ENCODE measurements around the gene SYT9. TPM values are rescaled to one million over a fixed set of nuclear protein-coding genes. Genes with fewer than 3 reads are reported as not detected.

Gene SYT9
- total RNA-seq, 1 donor from 2014 or later: not detected

DNA sequence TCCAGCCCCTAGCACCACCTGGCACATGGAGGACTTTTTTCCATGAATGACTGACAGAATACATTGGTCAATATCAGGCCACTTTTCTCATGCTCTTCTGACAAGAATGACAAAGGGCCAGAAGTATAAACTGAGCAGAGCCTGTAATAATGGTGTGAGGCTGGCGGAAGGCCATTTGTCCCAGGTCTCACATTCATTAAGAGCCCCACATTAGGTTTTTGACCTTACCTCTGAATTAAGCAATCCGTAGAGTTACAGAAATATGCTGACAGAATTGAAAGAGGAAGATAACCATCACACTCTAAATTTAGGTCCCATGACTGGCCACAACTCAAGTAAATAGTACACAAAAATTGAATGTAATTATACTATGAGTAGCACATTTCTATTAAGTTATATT, 55.2 kb downstream of the SYT9 start:
- TF ChIP-seq, protein P1, sequence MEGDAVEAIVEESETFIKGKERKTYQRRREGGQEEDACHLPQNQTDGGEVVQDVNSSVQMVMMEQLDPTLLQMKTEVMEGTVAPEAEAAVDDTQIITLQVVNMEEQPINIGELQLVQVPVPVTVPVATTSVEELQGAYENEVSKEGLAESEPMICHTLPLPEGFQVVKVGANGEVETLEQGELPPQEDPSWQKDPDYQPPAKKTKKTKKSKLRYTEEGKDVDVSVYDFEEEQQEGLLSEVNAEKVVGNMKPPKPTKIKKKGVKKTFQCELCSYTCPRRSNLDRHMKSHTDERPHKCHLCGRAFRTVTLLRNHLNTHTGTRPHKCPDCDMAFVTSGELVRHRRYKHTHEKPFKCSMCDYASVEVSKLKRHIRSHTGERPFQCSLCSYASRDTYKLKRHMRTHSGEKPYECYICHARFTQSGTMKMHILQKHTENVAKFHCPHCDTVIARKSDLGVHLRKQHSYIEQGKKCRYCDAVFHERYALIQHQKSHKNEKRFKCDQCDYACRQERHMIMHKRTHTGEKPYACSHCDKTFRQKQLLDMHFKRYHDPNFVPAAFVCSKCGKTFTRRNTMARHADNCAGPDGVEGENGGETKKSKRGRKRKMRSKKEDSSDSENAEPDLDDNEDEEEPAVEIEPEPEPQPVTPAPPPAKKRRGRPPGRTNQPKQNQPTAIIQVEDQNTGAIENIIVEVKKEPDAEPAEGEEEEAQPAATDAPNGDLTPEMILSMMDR (IDR thresholded peaks at IDR 0.05; ENCODE audit: insufficient read depth, low read length, severe bottlenecking): no peak
- no peaks in the 10 kb centered on the region for H3K36me3 ChIP-seq (ENCODE audit: control insufficient read depth, insufficient read depth, low read length)
- FAIRE-seq (no peak), DNase-seq (ENCODE audit: low read depth) (no peak)
- H3K4me3 ChIP-seq (ENCODE audit: low read depth, low read length): no peak overlapping the region
- no peaks in the 10 kb centered on the region for H3K27me3 ChIP-seq (ENCODE audit: control insufficient read depth, insufficient read depth, low read length)

DNA sequence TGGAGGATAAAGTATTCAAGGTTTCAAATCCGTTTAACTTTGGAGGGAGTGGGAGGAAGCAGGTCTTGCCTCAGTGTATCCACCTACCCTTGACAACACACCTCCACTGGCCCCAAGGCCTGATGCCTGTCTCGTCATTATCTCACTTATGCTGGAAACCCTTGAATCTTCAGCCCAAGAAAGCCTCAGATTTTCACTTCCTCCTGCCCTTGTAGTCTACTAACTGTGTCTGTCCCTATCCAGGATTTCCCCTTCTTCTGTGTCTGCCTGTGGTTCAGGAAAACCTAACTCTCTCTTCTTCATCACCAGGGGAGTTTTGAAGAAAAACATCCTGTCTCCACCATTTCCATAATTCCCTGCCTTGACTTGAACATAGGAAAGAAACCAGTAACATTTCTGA, 56.1 kb downstream of the SYT9 start:
- Histone ChIP-seq H3K36me3 (ENCODE audit: control insufficient read depth, insufficient read depth, low read length) (no peaks in the 10 kb centered on the region), H3K4me3 (ENCODE audit: low read depth, low read length) (no peak overlapping the region), H3K27me3 (ENCODE audit: control insufficient read depth, insufficient read depth, low read length) (no peaks in the 10 kb centered on the region)
- TF ChIP-seq, protein P1 (IDR thresholded peaks at IDR 0.05; ENCODE audit: insufficient read depth, low read length, severe bottlenecking): no peak
- DNase-seq (ENCODE audit: low read depth) (no peak), FAIRE-seq (no peak)

DNA sequence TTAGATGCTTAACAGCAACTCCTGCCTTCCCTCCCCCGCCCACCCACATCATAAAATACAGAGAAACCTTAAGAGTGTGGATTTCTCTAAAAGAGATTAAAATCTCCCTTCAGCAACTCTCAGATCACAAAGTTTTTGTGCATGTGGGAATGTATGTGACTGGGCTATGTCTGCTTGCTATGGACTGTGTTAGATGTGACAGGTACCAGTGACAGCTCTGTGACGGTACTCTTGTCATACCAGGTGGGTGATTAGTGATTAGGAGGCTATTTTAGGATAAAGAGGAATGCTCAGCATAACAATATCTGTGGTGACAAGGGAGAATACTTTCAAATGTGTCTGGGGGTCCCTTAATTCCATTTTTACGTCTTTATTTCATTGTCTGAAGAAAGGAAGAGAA, 60.2 kb downstream of the SYT9 start:
- TF ChIP-seq, protein P1 (IDR thresholded peaks at IDR 0.05; ENCODE audit: insufficient read depth, low read length, severe bottlenecking): no peak
- Histone ChIP-seq H3K27me3 (ENCODE audit: control insufficient read depth, insufficient read depth, low read length) (no peaks in the 10 kb centered on the region), H3K36me3 (ENCODE audit: control insufficient read depth, insufficient read depth, low read length) (no peaks in the 10 kb centered on the region), H3K4me3 (ENCODE audit: low read depth, low read length) (no peak overlapping the region)
- DNase-seq (ENCODE audit: low read depth) (no peak), FAIRE-seq (no peak)

DNA sequence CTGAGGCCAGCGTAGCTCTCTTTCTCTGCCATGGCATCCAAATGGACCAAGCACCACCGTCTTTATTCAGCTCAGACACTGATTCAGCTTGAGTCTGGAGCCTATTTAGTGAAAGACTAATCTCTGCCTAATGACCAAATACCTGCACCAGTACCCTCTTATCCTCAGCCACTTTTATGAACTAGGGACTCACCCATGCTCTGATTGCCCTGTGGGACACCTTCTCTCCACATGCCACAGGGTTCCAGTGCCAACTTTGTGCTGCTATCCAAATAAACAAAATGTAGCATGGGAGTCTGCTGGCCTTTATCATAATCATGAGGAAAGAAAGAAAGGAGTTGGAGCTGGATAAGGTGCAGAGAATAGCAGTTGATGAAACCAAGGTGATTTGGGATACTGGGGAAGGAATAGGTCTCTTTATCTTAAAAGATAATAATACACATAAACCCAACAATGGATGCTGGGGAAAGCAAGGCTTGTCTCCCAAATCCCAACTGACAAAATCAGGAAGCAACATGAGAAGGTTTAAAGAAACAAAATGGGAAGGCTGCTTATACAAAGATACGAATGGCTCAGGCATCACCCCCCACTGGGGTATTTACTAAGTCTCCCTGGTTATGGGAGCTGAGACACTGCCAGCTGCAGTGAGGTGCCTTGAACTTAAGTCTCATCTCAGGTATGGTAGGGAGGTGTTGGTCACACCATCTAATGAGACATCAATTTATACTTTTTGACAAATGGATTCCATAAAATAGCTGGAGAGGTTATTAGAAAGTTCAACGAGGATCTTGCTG, 63.3 kb downstream of the SYT9 start:
- TF ChIP-seq, protein P1 (IDR thresholded peaks at IDR 0.05; ENCODE audit: insufficient read depth, low read length, severe bottlenecking): no peak
- FAIRE-seq: no peak
- Histone ChIP-seq H3K27me3 (ENCODE audit: control insufficient read depth, insufficient read depth, low read length) (no peaks in the 10 kb centered on the region), H3K4me3 (ENCODE audit: low read depth, low read length) (no peak overlapping the region), H3K36me3 (ENCODE audit: control insufficient read depth, insufficient read depth, low read length) (no peaks in the 10 kb centered on the region)
- DNase-seq (ENCODE audit: low read depth): no peak

DNA sequence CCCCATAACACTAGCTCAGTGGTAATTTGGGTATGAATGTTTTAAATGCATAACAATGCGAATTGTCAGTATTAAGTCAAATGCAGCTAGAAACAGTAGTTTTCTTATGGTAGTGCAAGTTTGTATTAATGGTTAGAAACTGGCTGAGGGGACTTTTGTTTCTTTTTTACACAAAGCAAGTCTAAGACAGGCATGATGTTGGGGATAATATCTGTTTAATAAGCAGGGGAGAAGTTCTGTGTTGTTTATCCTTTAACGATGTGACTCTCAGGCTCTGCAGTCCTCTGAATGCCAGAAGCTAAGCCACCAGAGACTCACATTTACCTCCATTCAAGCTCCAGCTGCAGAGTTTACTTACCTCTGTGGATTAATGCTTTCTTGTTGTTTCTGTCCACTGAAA, 67.8 kb downstream of the SYT9 start:
- TF ChIP-seq, protein P1 (IDR thresholded peaks at IDR 0.05; ENCODE audit: insufficient read depth, low read length, severe bottlenecking): no peak
- Histone ChIP-seq H3K27me3 (ENCODE audit: control insufficient read depth, insufficient read depth, low read length) (no peaks in the 10 kb centered on the region), H3K36me3 (ENCODE audit: control insufficient read depth, insufficient read depth, low read length) (no peaks in the 10 kb centered on the region), H3K4me3 (ENCODE audit: low read depth, low read length) (no peak overlapping the region)
- DNase-seq (ENCODE audit: low read depth) (no peak), FAIRE-seq (no peak)

DNA sequence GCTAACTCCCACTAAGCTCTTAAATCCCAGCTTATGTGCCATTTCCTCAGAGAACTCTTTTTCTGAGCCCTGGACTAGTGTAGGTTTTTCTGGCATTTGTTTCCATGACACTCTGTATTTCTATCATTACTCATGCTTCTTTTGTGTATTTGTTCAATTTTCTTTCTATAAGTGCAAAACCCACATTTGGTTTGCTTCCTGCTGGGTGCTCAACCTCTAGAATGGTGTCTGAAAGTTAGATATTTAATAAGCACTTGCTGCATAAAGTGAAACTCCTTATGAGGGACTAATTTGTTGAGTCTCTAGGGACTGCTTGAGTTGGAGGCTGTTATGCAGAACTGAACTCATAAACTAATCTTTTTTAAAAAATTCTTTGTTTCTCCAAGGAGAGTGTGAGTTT, 68.6 kb downstream of the SYT9 start:
- TF ChIP-seq, protein P1 (IDR thresholded peaks at IDR 0.05; ENCODE audit: insufficient read depth, low read length, severe bottlenecking): no peak
- no peak overlapping the region for H3K4me3 ChIP-seq (ENCODE audit: low read depth, low read length)
- H3K36me3 ChIP-seq (ENCODE audit: control insufficient read depth, insufficient read depth, low read length): no peaks in the 10 kb centered on the region
- DNase-seq (ENCODE audit: low read depth) (no peak), FAIRE-seq (no peak)
- no peaks in the 10 kb centered on the region for H3K27me3 ChIP-seq (ENCODE audit: control insufficient read depth, insufficient read depth, low read length)
